PFSK-1 (cell line): ENCODE results near the gene UBE4B.

Source experiments
- POLR2AphosphoS5 ChIP-seq: IDR thresholded peaks from 2 replicates; pipeline ENCODE4 v1.6.1; 2012; ENCODE audit warnings: low read depth, mild to moderate bottlenecking, control low read depth, low read length, moderate library complexity
- SIN3A ChIP-seq: IDR thresholded peaks from 2 replicates; pipeline ENCODE4 v1.6.1; 2012; ENCODE audit warnings: mild to moderate bottlenecking, low read length, moderate library complexity, borderline replicate concordance; ENCODE audit not compliant: insufficient read depth
- TAF1 ChIP-seq: IDR thresholded peaks from 2 replicates; pipeline ENCODE4 v1.6.1; 2012; ENCODE audit warnings: low read length, control low read depth, borderline replicate concordance; ENCODE audit not compliant: insufficient read depth
- TF ChIP-seq, protein P1 (sequence below), 2 experiments: IDR thresholded peaks; 2 replicates each; pipeline versions ENCODE4 v1.6.1 to v1.8.0; 2011 to 2012; ENCODE audit warnings: low read depth in 2 of 2, low read length in 2 of 2, control low read depth in 1 of 2, inconsistent platforms in 1 of 2, mild to moderate bottlenecking in 1 of 2, moderate library complexity in 1 of 2; ENCODE audit not compliant: insufficient read depth in 1 of 2

DNA sequence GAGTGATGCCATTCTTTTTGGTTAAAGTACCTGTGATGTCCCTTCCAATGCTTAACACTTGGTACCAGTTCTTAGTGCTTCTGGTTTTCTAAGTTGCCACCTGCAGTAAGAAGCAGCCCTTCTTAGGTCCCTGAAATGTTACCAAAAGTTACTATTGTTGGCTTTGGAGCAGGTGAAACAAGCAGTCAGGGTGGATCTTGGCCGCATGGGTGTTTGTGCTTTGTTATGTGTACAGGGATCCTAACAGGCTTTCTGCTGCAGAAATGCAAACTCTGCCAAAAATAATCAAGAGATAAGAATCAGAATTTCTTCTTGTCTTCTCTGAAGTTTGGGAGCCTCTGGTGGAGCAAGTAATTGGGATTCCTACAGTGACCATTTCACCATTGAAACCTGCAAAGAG is 84.4 kb downstream of the UBE4B start:
- no peak for TF ChIP-seq SIN3A
- no peak for TF ChIP-seq POLR2AphosphoS5
- TF ChIP-seq TAF1: no peak
- TF ChIP-seq, protein P1, sequence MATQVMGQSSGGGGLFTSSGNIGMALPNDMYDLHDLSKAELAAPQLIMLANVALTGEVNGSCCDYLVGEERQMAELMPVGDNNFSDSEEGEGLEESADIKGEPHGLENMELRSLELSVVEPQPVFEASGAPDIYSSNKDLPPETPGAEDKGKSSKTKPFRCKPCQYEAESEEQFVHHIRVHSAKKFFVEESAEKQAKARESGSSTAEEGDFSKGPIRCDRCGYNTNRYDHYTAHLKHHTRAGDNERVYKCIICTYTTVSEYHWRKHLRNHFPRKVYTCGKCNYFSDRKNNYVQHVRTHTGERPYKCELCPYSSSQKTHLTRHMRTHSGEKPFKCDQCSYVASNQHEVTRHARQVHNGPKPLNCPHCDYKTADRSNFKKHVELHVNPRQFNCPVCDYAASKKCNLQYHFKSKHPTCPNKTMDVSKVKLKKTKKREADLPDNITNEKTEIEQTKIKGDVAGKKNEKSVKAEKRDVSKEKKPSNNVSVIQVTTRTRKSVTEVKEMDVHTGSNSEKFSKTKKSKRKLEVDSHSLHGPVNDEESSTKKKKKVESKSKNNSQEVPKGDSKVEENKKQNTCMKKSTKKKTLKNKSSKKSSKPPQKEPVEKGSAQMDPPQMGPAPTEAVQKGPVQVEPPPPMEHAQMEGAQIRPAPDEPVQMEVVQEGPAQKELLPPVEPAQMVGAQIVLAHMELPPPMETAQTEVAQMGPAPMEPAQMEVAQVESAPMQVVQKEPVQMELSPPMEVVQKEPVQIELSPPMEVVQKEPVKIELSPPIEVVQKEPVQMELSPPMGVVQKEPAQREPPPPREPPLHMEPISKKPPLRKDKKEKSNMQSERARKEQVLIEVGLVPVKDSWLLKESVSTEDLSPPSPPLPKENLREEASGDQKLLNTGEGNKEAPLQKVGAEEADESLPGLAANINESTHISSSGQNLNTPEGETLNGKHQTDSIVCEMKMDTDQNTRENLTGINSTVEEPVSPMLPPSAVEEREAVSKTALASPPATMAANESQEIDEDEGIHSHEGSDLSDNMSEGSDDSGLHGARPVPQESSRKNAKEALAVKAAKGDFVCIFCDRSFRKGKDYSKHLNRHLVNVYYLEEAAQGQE (IDR thresholded peaks at IDR 0.05; ENCODE audit: insufficient read depth in 1 of 2, low read depth in 2 of 2, low read length in 2 of 2): no peak
